Glutamatergic neuron (in vitro differentiated cells): ENCODE measurements around the gene NRARP. TPM values are rescaled to one million over a fixed set of nuclear protein-coding genes. Genes with fewer than 3 reads are reported as not detected.
"Not testable (repeated sequence)": the region's sequence is repeated elsewhere in the genome, so short reads cannot be mapped to it uniquely, and the experiment has no call there.

Experiments
- DNase-seq: peaks from one replicate; pipeline ENCODE4 v3.0.0; 2022
- H3K27ac Mint-ChIP-seq: one replicate; pipeline ENCODE4 v1.8.0; 2020; ENCODE audit warnings: mild to moderate bottlenecking, mixed read lengths, inconsistent platforms; ENCODE audit not compliant: unreplicated experiment
- H3K27me3 Mint-ChIP-seq: one replicate; pipeline ENCODE4 v1.8.0; 2020; ENCODE audit warnings: mild to moderate bottlenecking, moderate library complexity, mixed read lengths, inconsistent platforms; ENCODE audit not compliant: unreplicated experiment
- H3K36me3 Mint-ChIP-seq: one replicate; pipeline ENCODE4 v1.8.0; 2020; ENCODE audit warnings: mild to moderate bottlenecking, mixed read lengths, inconsistent platforms; ENCODE audit not compliant: unreplicated experiment
- H3K4me1 Mint-ChIP-seq: one replicate; pipeline ENCODE4 v1.8.0; 2020; ENCODE audit warnings: mild to moderate bottlenecking, low read depth, mixed read lengths, inconsistent platforms; ENCODE audit not compliant: unreplicated experiment
- H3K4me3 Mint-ChIP-seq: one replicate; pipeline ENCODE4 v1.8.0; 2020; ENCODE audit warnings: mild to moderate bottlenecking, mixed read lengths, inconsistent platforms; ENCODE audit not compliant: unreplicated experiment
- H3K9me3 Mint-ChIP-seq: one replicate; pipeline ENCODE4 v1.8.0; 2020; ENCODE audit warnings: mild to moderate bottlenecking, moderate library complexity, mixed read lengths, inconsistent platforms; ENCODE audit not compliant: unreplicated experiment
- CTCF ChIP-seq: fragments of 200-600 bp; sonication (generic); IDR thresholded peaks from one replicate; pipeline ENCODE4 v1.5.0; 2021; ENCODE audit not compliant: partially characterized antibody, unreplicated experiment
- total RNA-seq: library from RNA; stranded (reverse); fragmentation: NEBNext Ultra II Directional; extraction: Animal tissue kit (Norgen Biotek cat#: 25700); gene quantifications from one replicate; pipeline ENCODE4 v1.2.1, GENCODE V29; 2021; ENCODE audit not compliant: unreplicated experiment

The NRARP gene
- total RNA-seq, 1 donor from 2014 or later: 15.2 TPM

GRCh38 chr9:137347928-137348327, 45.9 kb upstream of the NRARP start:
- no peak for TF ChIP-seq CTCF
- no peak overlapping the region for H3K4me3 Mint-ChIP-seq
- peaks cover 2% of the 10 kb centered on the region for H3K27me3 Mint-ChIP-seq
- peaks cover 8% of the 10 kb centered on the region for H3K36me3 Mint-ChIP-seq
- no peak for DNase-seq
- H3K27ac Mint-ChIP-seq: no peak overlapping the region
- peaks cover 8% of the 10 kb centered on the region for H3K9me3 Mint-ChIP-seq
- H3K4me1 Mint-ChIP-seq: no peaks in the 10 kb centered on the region

- peaks cover 12% of the 10 kb centered on the region for H3K9me3 Mint-ChIP-seq
- no peak overlapping the region for H3K27ac Mint-ChIP-seq
- no peak overlapping the region for H3K4me3 Mint-ChIP-seq
- H3K27me3 Mint-ChIP-seq: peaks cover 3% of the 10 kb centered on the region
- no peaks in the 10 kb centered on the region for H3K4me1 Mint-ChIP-seq
- peaks cover 13% of the 10 kb centered on the region for H3K36me3 Mint-ChIP-seq
- DNase-seq: no peak
- TF ChIP-seq CTCF: no peak
Observed at GRCh38 chr9:137342482-137342881, 40.4 kb upstream of the NRARP start.

GRCh38 chr9:137341227-137341626, 39.2 kb upstream of the NRARP start:
- no peak for TF ChIP-seq CTCF
- no peak overlapping the region for H3K4me3 Mint-ChIP-seq
- no peak overlapping the region for H3K27ac Mint-ChIP-seq
- DNase-seq: no peak
- H3K9me3 Mint-ChIP-seq: peaks cover 7% of the 10 kb centered on the region
- peaks cover 1% of the 10 kb centered on the region for H3K27me3 Mint-ChIP-seq
- H3K4me1 Mint-ChIP-seq: no peaks in the 10 kb centered on the region
- peaks cover 9% of the 10 kb centered on the region for H3K36me3 Mint-ChIP-seq

GRCh38 chr9:137339908-137340462, 37.9 kb upstream of the NRARP start:
- H3K36me3 Mint-ChIP-seq, H3K9me3 Mint-ChIP-seq, DNase-seq, H3K27ac Mint-ChIP-seq, H3K4me3 Mint-ChIP-seq, H3K27me3 Mint-ChIP-seq, H3K4me1 Mint-ChIP-seq: not testable (repeated sequence)

- Mint-ChIP-seq H3K36me3 (peaks cover 9% of the 10 kb centered on the region), H3K27ac (no peak overlapping the region), H3K4me3 (no peak overlapping the region), H3K27me3 (peaks cover 1% of the 10 kb centered on the region), H3K4me1 (no peaks in the 10 kb centered on the region), H3K9me3 (peaks cover 9% of the 10 kb centered on the region)
- no peak for TF ChIP-seq CTCF
- DNase-seq: no peak
Observed at GRCh38 chr9:137339045-137339907, 37.2 kb upstream of the NRARP start.
